Adrenal gland (tissue), 5 donors: ENCODE data around the gene TUB.

Experiments used
- POLR2A ChIP-seq, 2 donors: fragments of 450-650 bp; IDR thresholded peaks; one replicate each; pipeline ENCODE4 v1.6.1; 2017; ENCODE audit warnings: antibody characterized with exemption in 2 of 2, mild to moderate bottlenecking in 2 of 2, moderate library complexity in 1 of 2
- TF ChIP-seq, protein P1 (sequence below), 6 experiments: fragments of 450-650 bp in 4 of 6; fragments of 200-600 bp in 2 of 6; sonication (generic) in 1 of 6; IDR thresholded peaks; 1 replicate in 5 of 6; 2 replicates in 1 of 6; pipeline versions ENCODE4 v1.5.1 to v1.8.0; 2016 to 2021; ENCODE audit warnings: antibody characterized with exemption in 6 of 6, mild to moderate bottlenecking in 2 of 6, moderate library complexity in 1 of 6
- donor health status: DM: no; HTN: no; CAD: no.

DNA sequence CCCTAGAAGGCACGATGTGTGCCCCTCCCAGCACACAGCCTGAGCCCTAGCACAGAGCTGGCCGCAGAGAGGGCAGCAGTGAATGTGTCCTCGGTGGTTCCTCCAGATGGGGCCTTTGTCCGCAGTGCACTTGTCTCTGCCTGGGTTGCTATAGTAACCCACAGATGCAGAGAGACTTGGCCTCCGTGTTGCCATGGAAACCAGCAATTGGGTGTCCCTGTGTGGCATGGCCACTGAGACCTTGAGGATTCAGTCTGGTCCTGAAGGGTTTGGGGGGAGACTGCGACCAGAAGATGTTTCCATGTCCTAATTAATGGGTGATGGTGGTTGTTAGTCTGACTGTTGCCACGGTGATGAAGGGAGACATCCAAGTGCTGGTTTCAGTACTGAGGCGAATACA, 42.6 kb upstream of the TUB start:
- TF ChIP-seq, protein P1, sequence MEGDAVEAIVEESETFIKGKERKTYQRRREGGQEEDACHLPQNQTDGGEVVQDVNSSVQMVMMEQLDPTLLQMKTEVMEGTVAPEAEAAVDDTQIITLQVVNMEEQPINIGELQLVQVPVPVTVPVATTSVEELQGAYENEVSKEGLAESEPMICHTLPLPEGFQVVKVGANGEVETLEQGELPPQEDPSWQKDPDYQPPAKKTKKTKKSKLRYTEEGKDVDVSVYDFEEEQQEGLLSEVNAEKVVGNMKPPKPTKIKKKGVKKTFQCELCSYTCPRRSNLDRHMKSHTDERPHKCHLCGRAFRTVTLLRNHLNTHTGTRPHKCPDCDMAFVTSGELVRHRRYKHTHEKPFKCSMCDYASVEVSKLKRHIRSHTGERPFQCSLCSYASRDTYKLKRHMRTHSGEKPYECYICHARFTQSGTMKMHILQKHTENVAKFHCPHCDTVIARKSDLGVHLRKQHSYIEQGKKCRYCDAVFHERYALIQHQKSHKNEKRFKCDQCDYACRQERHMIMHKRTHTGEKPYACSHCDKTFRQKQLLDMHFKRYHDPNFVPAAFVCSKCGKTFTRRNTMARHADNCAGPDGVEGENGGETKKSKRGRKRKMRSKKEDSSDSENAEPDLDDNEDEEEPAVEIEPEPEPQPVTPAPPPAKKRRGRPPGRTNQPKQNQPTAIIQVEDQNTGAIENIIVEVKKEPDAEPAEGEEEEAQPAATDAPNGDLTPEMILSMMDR (IDR thresholded peaks at IDR 0.05), result no peak
- TF ChIP-seq POLR2A (IDR thresholded peaks at IDR 0.05), result no peak
